ENCODE measurements around the gene SNX33.
"Not testable (repeated sequence)": the region's sequence is repeated elsewhere in the genome, so short reads cannot be mapped to it uniquely, and the experiment has no call there.

SNX33 gene

DNA sequence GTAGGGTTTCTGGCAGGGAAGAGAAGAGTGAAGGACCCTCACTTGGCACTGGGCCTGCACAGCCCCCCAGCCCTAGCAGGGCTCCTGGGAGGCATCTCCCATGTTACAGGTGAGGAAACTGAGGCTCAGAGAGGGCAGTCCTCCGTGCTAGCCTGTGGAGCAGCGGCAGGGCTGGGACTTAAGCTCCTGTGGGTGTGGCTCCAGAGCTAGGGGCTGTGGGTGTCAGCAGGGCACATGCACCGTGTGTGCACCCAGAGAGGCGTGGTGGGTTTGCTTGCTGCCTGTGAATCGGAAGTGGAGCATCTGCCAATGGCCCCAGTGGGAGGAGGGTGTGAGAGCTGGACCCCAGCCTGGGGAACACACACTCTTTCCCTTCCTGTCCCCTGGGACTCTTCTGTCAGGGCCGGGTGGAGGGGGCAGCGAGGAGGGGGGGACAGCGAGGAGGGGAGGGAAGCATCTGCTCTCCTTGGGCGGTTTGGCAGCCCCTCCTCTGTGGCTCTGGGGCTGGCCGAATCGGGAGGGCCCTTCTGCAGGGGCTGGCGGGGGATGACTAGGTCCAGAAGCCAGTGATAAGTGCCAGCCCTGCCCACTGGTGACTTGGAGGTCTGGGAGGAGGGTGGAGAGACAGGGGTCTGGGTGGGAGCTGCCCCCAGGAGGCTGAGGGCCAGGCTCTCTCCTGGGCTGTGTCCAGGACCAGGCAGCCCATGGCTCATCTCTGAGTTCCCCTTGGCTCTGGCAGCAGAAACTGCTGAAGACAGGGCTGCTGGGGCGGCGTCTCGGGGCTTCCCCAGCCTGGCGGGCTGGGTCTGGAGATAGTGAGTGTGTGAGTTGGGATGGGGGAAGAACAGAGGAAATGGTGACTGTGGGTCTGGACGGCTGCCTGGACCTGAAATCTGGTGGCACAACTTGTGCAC, 52.5 kb downstream of the SNX33 start:
- not testable (repeated sequence) for DNase-seq (ENCODE audit: low read depth)

DNA sequence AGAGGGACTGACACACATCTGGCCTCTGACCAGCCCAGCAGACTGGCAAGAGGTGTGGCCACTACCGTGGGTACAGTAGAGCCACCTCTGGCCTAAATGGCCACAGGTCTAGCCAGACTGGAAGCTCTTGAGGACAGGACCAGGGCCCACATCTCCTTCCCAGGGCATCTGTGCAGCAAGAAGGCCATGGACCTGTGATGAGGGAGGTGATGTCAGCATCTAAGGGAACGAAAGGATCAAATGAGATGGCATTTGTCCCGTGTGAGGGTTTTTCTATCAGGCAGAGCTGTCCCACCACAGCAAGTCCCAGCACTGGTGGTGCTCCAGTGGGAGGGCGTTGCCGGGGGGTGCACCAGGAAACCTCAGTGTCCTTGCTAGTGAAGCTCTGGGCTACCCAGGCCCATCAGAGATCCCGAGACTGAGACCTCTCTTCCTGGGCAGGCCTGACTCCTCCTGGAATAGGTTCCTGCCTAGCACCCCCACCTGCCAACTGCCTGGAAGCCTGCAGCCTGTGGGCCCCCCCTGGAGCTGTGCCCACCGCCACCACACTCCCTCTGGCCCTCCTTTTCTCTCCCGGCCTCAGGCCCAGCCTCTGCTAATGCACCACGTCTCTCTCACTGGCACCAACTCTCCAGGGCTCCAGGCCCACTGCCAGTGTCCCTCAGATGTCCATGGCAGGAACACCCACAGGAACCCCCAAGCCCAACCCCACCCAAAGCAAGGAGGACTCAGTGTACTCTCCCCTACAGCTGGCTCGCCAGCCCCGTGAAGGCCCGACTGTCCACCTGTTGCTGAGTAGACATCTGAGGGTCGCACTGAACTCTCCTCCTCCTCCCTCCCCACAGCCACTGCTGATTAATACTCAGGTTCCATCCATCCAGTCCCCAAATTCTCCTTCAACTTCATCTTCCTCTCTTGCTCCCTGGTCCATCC, 53.6 kb downstream of the SNX33 start:
- not testable (repeated sequence) for DNase-seq (ENCODE audit: low read depth)

DNA sequence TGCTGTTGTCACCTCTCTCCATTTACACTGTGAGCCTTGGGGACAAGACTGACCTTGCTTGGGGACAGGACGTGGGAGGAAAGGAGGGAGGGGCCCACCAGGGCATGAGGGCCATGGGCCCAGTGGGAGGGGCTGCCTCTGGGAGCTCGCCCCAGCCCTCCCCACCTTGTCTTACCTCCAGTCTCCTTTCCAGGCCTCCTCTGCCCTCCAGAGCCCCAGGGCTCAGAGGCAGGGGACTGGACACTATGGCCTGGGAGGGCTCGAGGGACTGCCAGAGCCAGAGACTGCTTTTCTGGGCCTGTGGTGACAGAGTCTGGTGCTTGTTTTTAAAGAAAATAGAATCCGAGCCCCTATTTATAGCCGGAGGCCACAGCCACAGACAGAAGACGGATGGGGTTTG, 54.7 kb downstream of the SNX33 start:
- no peak for DNase-seq (ENCODE audit: low read depth)

DNA sequence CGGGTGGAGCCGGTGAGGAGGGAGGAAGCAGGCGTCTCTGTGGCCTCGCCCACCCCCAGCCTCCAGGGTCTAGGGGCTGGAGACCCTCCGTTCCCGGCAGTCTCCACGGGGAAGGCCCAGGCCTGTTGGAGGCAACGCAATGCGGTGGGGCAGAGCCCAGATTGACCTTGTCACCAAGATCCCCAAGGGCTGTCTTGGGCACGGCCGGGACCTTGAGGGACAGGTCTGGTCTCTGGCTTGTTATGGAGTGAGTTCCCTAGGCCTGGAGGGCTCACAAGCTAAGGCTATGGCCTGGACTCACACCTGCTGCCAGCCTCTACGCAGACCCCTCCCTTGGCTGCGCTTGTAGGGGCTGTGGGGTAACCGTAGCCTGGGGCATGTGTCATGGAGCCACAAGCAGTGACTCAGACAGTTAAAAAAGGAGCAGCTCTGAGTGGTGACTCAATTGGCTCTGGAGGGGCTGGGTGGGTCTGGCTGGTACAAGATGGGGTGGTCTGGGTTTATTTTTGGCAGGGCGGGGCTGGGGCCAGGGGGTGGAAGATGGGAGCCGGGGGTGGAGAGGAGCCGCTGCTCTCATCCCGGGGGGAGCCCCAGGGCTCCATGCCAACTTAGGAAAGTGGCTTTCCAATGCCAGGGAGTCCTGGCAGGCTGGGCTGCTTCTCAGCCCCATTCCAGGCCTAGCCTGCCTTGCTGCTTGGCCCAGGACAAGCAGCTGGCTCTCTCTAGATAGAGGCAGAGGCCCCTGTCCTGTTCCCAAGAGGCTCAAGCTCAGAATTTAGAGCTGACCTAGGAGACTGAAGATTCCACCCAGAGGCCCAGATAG, 55.9 kb downstream of the SNX33 start:
- not testable (repeated sequence) for DNase-seq (ENCODE audit: low read depth)

DNA sequence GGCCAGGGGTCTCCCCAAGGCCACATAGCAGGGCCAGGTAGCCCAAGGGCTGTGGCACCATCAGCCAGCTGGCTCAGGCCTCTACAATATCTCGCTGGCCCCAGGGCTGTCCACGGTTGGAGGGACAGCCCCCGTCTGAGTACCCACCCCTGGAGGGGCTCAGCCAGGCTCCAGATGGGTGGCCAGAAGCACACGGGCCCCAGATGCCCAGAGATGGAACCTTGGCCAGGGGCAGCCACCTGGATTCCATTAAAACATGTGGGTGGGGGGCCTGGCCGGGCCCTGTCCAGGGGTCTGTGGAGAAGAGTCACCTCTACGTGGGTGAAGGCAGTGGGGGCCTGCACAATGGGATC, 56.5 kb downstream of the SNX33 start:
- no peak for DNase-seq (ENCODE audit: low read depth)

DNA sequence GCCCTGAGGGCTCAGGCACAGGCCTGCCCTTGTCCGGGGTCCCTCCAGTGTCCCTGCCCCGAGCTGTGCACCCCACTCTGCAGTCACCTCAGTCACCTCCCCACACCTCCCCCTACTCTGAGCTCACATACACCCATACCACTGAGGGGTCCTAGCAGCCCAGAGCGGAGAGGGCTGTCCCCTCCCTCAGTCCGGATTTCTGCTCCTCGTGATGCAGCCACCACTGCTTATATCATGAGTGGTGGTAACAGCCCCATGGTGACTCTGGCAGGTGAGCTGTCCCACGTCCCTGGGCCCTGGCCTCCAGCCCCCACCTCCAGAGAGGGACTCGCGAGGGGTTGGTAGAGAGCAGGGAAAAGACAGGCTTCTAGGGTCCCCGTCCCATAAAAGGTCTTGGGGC, 56.9 kb downstream of the SNX33 start:
- no peak for DNase-seq (ENCODE audit: low read depth)

DNA sequence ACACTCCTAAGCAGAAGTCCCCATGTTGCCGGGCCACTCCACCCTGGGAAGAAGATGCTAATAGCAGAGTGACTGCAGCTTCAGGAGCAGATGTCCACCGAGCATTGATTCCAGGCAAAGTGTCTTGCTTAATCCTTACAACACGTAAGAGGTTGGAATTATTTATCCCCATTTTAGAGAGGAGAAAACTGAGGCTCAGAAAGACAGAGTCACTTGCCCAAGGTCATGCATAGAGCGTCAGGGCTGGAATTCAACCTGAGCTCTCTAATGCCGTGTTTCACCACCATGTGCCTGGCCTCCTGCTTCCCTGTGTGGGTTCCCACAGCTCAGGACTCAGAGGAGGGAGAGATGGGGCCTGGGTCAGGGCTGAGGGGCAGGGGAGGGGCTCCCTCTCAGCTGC, 57.7 kb downstream of the SNX33 start:
- DNase-seq (ENCODE audit: low read depth): not testable (repeated sequence)

DNA sequence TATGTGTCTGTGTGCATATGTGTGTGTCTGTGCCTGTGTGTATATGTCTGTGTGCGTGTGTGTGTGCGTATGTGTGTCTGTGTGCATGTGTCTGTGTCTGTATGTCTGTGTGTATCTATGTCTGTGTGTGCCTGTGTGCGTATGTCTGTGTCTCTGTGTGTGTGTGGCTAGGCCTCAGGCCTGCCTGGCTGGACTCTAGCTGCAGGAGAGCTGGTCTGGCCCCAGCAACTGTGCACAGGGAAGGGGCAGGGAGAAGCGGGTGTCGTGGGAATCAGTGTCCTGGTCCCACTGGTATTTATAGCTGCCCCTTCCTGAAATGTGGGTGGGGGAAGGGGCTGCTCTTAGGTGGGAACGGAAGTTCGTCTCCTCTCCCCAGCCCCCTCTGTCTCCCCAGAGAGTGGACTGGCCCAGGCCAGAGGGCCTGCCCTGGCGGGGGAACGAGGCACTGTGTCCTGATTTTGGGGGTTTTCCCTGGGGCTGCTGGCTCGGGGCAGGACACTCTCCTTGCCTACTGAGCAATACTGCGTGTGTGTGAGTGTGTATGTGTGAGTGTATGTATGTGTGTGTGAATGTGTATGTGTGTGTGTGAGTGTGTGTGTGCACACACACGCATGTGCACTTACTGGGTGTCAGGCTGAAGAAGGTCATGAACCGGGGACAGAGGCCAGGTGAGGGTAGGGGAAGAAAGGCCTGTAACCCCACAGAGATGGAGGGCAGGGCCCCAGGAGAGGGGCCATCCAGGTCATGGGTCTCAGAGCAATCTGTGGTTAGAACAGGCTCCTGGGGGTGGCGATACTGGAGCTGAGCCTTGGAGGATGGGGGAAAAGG, 58.4 kb downstream of the SNX33 start:
- DNase-seq (ENCODE audit: low read depth): no peak

DNA sequence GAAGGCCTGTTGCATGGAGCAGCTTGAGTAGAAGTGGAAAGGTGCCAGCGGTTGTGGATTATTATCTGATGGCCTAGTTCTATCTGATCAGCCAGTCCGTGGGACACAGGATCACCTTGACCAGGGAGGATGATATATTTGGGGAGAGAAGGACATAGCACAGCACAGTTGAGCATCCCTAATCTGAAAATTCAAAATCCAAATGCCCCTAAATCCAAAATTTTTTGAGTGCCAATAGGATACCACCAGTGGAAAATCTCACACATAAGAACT, 58.9 kb downstream of the SNX33 start:
- DNase-seq (ENCODE audit: low read depth): no peak

DNA sequence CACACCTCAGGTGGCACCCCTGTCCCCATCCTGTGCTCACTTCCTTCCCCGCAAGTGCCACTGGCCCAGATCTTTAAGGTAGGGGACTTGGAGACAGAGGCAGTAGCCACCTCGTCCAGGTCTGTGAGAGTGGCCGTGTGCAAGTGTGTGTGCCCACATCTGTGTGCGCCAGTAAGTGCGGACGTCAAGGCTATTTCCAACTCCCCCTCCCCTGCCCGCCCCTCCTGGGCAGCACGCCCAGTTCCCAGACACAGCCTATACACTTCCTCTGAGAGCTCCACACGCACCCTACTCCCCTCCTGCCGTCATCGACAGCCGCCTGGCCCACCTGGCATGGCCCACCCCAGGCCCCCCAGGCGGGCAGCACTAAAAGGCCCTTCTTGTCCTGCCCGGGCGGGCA, 61.7 kb downstream of the SNX33 start:
- DNase-seq (ENCODE audit: low read depth): not testable (repeated sequence)

DNA sequence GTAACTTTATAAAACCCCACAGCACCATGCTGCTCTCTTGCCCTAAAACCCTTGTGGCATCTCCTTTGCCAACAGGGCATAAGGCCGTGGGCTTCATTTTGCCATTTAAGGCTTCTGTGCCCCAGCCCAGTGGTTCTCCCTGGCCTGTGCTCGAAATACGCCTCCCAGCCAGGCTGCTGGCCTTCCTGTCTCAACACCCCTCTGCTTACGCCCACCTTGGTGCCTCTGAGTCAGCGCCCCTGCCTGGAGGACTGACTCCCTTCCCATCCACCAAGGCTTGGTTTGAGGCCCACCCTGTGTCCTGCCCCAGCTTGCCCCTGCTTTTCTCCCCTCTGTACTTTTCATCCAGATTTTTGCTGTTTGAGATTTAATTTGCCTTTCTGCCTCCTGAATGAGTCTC, 63.2 kb downstream of the SNX33 start:
- DNase-seq (ENCODE audit: low read depth): not testable (repeated sequence)

DNA sequence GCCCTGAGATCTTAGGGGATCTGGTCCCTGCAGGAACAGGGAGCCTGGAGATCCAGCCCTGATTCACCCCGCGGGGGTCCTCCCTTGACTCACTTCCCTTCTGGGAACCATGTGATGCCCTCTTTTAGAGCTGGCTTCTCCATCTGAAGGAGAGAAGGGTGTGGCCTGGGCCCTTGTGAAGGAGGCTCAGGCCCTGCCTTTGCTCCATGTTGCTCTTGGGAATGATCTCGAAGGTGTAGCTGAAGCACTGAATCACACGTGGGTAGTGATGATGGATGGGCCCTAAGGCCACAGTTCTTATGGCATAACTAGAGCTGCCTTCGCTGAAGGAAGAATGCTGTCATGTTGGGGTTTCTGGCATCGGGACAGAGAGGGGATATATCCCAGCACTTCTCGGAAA, 63.8 kb downstream of the SNX33 start:
- not testable (repeated sequence) for DNase-seq (ENCODE audit: low read depth)

Data from non-pigmented ciliary epithelial cell (primary cell).